ENCODE measurements around the gene VCAM1. TPM values are rescaled to one million over a fixed set of nuclear protein-coding genes. Genes with fewer than 3 reads are reported as not detected.

Gene VCAM1
- total and polyA plus RNA-seq, 9 of the 15 experiments (the other 6 are each of a cell fraction or from before 2014, with no cell fraction given): 0.04 to 0.13 TPM; not detected in 7

- ATAC-seq (no peak), DNase-seq (ENCODE audit: extremely low read depth in 1 of 4, low spot score in 3 of 4) (no peak), FAIRE-seq (no peak)
- ChIA-PET CTCF (ENCODE audit: low intra/inter-chr PET ratio) (no interaction called here), POLR2A (interaction anchor here (0.5 kb wide), 1 partner anchor 160 kb away, joined by 4 read pairs; no protein-coding TSS in a partner anchor)
- Histone ChIP-seq H3K4me1 (replicated peaks in 1 of 2; ENCODE audit: control insufficient read depth in 2 of 2, insufficient read depth in 2 of 2, low read length in 2 of 2) (no peaks in the 10 kb centered on the region), H3K9ac (ENCODE audit: insufficient read depth in 1 of 2, low read depth in 2 of 2, low read length in 2 of 2) (no peak overlapping the region), H3K4me2 (ENCODE audit: insufficient read depth, low read length) (no peak overlapping the region), H3K9me1 (ENCODE audit: control insufficient read depth, insufficient read depth, low read length) (no peaks in the 10 kb centered on the region), H3K4me3 (no peak overlapping the region), H3K27me3 (ENCODE audit: control insufficient read depth in 2 of 2, insufficient read depth in 2 of 2, low read length in 2 of 2) (no peaks in the 10 kb centered on the region), H3K79me2 (ENCODE audit: control insufficient read depth, insufficient read depth, low read length) (no peaks in the 10 kb centered on the region), H3K36me3 (ENCODE audit: control insufficient read depth, insufficient read depth, low read length) (no peaks in the 10 kb centered on the region), H3K9me3 (replicated peaks; ENCODE audit: control insufficient read depth, insufficient read depth, low read depth, low read length) (no peaks in the 10 kb centered on the region), H3K27ac (ENCODE audit: extremely low read depth, low read depth, low read length) (no peak overlapping the region), H4K20me1 (replicated peaks; ENCODE audit: control insufficient read depth, insufficient read depth, low read length) (no peaks in the 10 kb centered on the region), H2AFZ (ENCODE audit: low read depth, low read length) (no peak overlapping the region)
- in situ Hi-C loops (cut with MboI): no loop called here
- intact Hi-C loops (cut with micrococcal nuclease): no loop called here
- TF ChIP-seq ARID1B (IDR thresholded peaks at IDR 0.05) (no peak), HDAC3 (IDR thresholded peaks at IDR 0.05; ENCODE audit: borderline replicate concordance, partially characterized antibody) (no peak), UBTF (IDR thresholded peaks at IDR 0.05; ENCODE audit: borderline replicate concordance in 1 of 2, low read depth in 2 of 2, low read length in 2 of 2) (no peak), MGA (IDR thresholded peaks at IDR 0.05) (no peak)
- 18% methylated on average over 1 of the region's 1 CpG for WGBS (ENCODE audit: insufficient coverage, low coverage, missing lambda C conversion rate)
- no TSS peak for BruUV-seq (replicated peaks)
Measured at GRCh38 chr1:100706856-100707255, 12.7 kb upstream of the VCAM1 start.

Measured in K562 (cell line).